ENCODE measurements around the gene HOXA9.

The HOXA9 gene

DNA sequence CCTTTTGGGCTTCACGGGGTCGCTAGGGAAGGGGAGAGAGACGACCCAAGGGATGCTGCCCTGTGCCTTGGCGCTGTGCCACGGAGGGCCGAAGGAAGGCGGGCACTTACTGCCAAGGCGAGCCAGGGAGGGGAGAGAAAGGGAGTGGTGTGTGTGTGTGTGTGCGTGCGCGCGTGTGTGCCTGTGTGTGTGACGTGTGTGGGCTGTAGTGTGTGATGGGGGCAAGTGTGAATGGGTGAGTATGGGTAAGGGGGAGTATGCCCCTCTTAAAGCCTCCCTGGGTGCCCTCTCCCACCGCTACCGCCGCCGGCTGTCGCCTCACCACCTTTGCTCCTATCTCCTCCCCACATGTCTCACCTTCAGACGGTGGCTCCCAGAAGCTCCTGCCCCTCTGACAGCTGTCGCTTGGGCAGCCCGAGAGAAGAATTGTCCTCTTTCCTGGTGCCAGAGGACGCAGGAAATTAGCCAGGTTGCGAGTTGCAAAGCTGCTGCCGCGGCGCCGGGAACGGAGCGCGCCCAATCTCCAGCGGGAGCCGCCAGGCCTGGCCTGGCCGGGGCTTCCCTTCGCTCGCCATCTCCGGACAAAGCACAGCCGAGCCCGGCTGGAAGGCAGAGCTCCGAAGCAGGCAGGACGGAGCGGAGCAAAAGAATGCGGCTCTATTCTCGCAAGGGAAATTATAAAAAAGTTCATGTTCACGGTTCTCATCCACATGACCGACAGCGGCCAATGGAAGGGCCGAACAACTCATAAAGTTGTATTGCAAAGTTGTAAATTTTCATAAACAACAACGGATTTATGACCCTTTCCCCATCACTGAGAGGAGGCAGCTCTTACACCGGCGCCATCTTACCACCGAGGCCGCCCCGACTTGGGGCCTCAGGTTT, 13.2 kb downstream of the HOXA9 start, which contains the start of gene HOXA3 (continued):
- TF ChIP-seq, protein P1, sequence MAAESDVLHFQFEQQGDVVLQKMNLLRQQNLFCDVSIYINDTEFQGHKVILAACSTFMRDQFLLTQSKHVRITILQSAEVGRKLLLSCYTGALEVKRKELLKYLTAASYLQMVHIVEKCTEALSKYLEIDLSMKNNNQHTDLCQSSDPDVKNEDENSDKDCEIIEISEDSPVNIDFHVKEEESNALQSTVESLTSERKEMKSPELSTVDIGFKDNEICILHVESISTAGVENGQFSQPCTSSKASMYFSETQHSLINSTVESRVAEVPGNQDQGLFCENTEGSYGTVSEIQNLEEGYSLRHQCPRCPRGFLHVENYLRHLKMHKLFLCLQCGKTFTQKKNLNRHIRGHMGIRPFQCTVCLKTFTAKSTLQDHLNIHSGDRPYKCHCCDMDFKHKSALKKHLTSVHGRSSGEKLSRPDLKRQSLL (tag by site-specific recombination; IDR thresholded peaks at IDR 0.05) = no peak
- peak; percentile 10; the same call in 1 of the 2 replicates for TF ChIP-seq KLF10 (tag by site-specific recombination; IDR thresholded peaks at IDR 0.05)
- peak; percentile 97 for TF ChIP-seq ZNF398 (tag by site-specific recombination; IDR thresholded peaks at IDR 0.05)
- TF ChIP-seq ZNF600 (tag by site-specific recombination; IDR thresholded peaks at IDR 0.05) = peak; percentile 8; the same call in 1 of the 2 replicates
- no peak for TF ChIP-seq ZNF670 (tag by site-specific recombination; IDR thresholded peaks at IDR 0.05; ENCODE audit: low read depth)
- TF ChIP-seq HIC1 (tag by site-specific recombination; IDR thresholded peaks at IDR 0.05) = peak; percentile 90
- TF ChIP-seq ZNF701 (tag by site-specific recombination; IDR thresholded peaks at IDR 0.05) = no peak
- TF ChIP-seq, protein P2, sequence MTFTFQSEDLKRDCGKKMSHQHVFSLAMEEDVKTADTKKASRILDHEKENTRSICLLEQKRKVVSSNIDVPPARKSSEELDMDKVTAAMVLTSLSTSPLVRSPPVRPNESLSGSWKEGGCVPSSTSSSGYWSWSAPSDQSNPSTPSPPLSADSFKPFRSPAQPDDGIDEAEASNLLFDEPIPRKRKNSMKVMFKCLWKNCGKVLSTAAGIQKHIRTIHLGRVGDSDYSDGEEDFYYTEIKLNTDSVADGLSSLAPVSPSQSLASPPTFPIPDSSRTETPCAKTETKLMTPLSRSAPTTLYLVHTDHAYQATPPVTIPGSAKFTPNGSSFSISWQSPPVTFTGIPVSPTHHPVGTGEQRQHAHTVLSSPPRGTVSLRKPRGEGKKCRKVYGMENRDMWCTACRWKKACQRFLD (tag by site-specific recombination; IDR thresholded peaks at IDR 0.05) = no peak
- TF ChIP-seq, protein P3, sequence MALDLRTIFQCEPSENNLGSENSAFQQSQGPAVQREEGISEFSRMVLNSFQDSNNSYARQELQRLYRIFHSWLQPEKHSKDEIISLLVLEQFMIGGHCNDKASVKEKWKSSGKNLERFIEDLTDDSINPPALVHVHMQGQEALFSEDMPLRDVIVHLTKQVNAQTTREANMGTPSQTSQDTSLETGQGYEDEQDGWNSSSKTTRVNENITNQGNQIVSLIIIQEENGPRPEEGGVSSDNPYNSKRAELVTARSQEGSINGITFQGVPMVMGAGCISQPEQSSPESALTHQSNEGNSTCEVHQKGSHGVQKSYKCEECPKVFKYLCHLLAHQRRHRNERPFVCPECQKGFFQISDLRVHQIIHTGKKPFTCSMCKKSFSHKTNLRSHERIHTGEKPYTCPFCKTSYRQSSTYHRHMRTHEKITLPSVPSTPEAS (tag by site-specific recombination; IDR thresholded peaks at IDR 0.05) = peak; percentile 95
- TF ChIP-seq OSR2 (tag by site-specific recombination; IDR thresholded peaks at IDR 0.05) = peak; percentile 48
- TF ChIP-seq, protein P4, sequence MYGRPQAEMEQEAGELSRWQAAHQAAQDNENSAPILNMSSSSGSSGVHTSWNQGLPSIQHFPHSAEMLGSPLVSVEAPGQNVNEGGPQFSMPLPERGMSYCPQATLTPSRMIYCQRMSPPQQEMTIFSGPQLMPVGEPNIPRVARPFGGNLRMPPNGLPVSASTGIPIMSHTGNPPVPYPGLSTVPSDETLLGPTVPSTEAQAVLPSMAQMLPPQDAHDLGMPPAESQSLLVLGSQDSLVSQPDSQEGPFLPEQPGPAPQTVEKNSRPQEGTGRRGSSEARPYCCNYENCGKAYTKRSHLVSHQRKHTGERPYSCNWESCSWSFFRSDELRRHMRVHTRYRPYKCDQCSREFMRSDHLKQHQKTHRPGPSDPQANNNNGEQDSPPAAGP (tag by site-specific recombination; IDR thresholded peaks at IDR 0.05) = peak; percentile 64; the same call in 1 of the 2 replicates
- TF ChIP-seq GLI4 (tag by site-specific recombination; IDR thresholded peaks at IDR 0.05) = peak; percentile 87
- peak; percentile 55 for TF ChIP-seq ZNF366 (tag by site-specific recombination; conservative IDR thresholded peaks at IDR 0.05)
- peak; percentile 72 for TF ChIP-seq FEZF1 (tag by site-specific recombination; IDR thresholded peaks at IDR 0.05)
- peak; percentile 74; the same call in 1 of the 2 replicates for TF ChIP-seq KLF8 (tag by site-specific recombination; IDR thresholded peaks at IDR 0.05)
- TF ChIP-seq TRIM28 (IDR thresholded peaks at IDR 0.05; ENCODE audit: borderline replicate concordance, low read length) = no peak
- TF ChIP-seq ZNF518A (tag by site-specific recombination; conservative IDR thresholded peaks at IDR 0.05; ENCODE audit: low read depth) = no peak
- peak; percentile 30 for TF ChIP-seq ZNF341 (tag by site-specific recombination; IDR thresholded peaks at IDR 0.05; ENCODE audit: low read depth)
- peak; percentile 37 for TF ChIP-seq GLIS1 (tag by site-specific recombination; IDR thresholded peaks at IDR 0.05)
- 0 out of 2 replicates have a peak, but pooled peaks have one; percentile 27 for TF ChIP-seq KLF9 (tag by site-specific recombination; IDR thresholded peaks at IDR 0.05; ENCODE audit: low read depth)
- no peak for TF ChIP-seq ZNF169 (tag by site-specific recombination; IDR thresholded peaks at IDR 0.05)
- no peak for TF ChIP-seq ZNF610 (tag by site-specific recombination; IDR thresholded peaks at IDR 0.05; ENCODE audit: borderline replicate concordance)
- peak; percentile 56 for TF ChIP-seq SP7 (tag by site-specific recombination; IDR thresholded peaks at IDR 0.05)
